HAP-1 (cell line): ENCODE results near the gene GANAB.

Experiments used
- DNase-seq, 2 experiments: peaks; one replicate each; pipeline ENCODE4 v3.0.0-alpha.2; 2016 to 2020; ENCODE audit warnings: low spot score in 2 of 2
- H3K27me3 ChIP-seq: fragments of 250-450 bp; sonication (Bioruptor Pico); 2 replicates; pipeline ENCODE4 v1.5.1; 2020; ENCODE audit warnings: low read depth, mild to moderate bottlenecking, moderate library complexity
- H3K36me3 ChIP-seq: fragments of 250-450 bp; sonication (Bioruptor Pico); replicated peaks from 2 replicates; pipeline ENCODE4 v1.5.1; 2020; ENCODE audit warnings: mild to moderate bottlenecking
- H3K4me1 ChIP-seq: fragments of 250-450 bp; sonication (Bioruptor Pico); 2 replicates; pipeline ENCODE4 v1.5.1; 2020; ENCODE audit warnings: mild to moderate bottlenecking
- H3K4me3 ChIP-seq: fragments of 250-450 bp; sonication (Bioruptor Pico); 2 replicates; pipeline ENCODE4 v1.5.1; 2020; ENCODE audit warnings: mild to moderate bottlenecking, moderate library complexity
- H3K9me3 ChIP-seq: fragments of 250-450 bp; sonication (Bioruptor Pico); 2 replicates; pipeline ENCODE4 v1.5.1; 2020; ENCODE audit warnings: mild to moderate bottlenecking, moderate library complexity
- in situ Hi-C: fragments of 300-500 bp; cut with MboI; formaldehyde crosslinking; loops from 3 replicates; pipeline ENCODE4 v1.14.3; 2020; ENCODE audit warnings: low sequenced_read_pairs, inconsistent platforms, mixed read lengths

Gene GANAB

DNA sequence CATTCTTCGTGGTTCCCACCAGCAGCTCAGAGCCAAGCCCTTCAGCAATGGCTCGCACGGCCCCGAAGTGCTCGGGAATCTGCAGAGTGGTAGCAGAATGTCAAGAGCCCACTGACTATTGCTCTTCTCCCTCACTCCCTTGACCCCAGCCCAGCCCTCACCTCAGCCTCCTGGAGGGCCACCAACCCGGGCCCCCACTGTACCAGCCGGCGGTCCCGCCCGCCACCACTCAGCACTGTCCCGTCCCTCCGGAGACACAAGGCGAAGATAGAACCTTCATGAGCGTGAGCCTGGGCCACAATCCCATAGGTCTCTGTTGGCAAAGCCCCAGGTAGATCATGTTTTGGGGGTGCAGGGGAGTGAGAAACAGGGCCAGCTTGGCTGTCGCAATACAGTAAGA lies 40.5 kb downstream of the GANAB start:
- no peaks in the 10 kb centered on the region for H3K9me3 ChIP-seq
- no peak for DNase-seq
- H3K4me3 ChIP-seq, result no peak overlapping the region
- in situ Hi-C loops, result no loop called here
- H3K36me3 ChIP-seq, result peaks cover 65% of the 10 kb centered on the region
- H3K4me1 ChIP-seq, result peaks cover 8% of the 10 kb centered on the region
- no peaks in the 10 kb centered on the region for H3K27me3 ChIP-seq

DNA sequence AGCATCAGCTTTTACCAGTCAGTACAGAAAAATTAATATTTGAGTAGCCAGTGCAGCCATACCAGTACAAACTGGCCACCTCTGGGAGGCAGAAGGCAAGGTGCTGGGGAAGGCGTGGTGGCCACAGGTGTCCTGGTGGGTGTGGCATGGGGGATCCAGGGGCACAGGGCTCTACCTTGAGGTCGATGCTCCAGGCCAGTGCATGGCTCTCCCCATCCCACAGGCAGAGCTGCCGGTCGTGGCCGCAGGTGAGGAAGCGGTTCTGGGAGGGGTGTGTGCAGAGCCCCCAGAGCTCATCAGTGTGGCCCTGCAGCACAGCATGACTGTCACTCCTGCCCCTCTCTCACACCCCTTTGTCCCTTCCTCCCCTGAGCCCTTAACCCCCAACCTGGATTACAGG lies 40.9 kb downstream of the GANAB start:
- in situ Hi-C loops, result no loop called here
- H3K4me3 ChIP-seq, result no peak overlapping the region
- no peaks in the 10 kb centered on the region for H3K9me3 ChIP-seq
- peaks cover 7% of the 10 kb centered on the region; the same call in 1 of the 2 replicates for H3K4me1 ChIP-seq
- peaks cover 64% of the 10 kb centered on the region for H3K36me3 ChIP-seq
- no peak for DNase-seq
- H3K27me3 ChIP-seq, result no peaks in the 10 kb centered on the region

DNA sequence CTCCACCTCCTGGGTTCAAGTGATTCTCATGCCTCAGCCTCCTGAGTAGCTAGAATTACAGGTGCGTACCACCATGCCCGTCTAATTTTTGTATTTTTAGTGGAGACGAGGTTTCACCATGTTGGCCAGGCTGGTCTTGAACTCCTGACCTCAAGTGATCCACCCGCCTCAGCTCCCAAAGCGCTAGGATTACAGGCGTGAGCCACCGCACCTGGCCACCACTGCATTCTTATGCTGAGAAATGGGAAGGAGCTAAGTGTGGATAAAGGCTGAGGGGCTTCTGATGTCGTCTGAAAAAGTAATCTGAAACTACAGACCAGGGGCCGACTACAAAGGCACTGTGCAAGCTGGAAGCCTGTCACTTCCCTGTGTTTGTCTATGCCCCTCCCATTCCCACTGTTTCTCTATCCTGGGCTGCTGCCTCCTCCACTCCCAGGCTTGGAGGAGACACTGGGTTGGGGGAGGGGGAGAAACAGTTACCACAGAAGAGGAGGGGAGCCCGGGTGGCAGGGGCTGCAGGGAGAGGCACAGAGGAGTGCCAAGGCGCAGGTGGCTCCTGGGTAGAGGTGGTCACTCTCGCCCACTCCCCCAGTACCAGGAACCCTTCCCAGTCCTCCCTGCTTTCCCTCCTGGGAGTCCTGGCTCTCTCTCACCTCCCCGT lies 41.8 kb downstream of the GANAB start:
- Histone ChIP-seq H3K9me3 (no peaks in the 10 kb centered on the region), H3K4me3 (no peak overlapping the region), H3K36me3 (peaks cover 62% of the 10 kb centered on the region), H3K4me1 (peaks cover 13% of the 10 kb centered on the region), H3K27me3 (no peaks in the 10 kb centered on the region)
- DNase-seq, result peak in 1 of 2 experiments; percentile 42
- in situ Hi-C loops, result no loop called here

DNA sequence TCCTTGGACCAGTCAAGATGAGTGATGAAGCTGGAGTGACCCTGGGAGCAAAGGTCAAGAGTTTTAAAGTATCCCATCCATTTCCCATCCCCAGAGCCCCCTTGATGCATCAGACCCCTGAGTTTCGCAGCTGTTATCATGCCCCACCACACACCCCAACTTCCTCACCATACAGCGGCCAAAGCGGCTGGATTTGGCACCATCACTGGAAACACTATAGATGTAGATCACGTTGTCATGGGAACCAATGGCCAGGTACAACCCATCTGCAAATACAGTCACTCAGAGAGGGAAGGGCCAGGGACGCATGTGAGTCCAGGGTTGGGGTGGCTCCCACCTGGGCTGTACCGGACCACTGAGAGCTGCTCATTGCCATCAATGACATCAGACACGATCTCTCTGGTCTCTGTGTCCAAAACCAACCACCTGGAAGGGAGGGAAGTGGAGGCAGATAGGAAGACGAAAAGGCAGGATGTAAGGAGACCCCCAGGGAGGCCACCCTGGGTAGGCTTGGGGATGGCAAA lies 42.6 kb downstream of the GANAB start:
- peaks cover 62% of the 10 kb centered on the region for H3K36me3 ChIP-seq
- in situ Hi-C loops, result no loop called here
- DNase-seq, result no peak
- H3K4me3 ChIP-seq, result no peak overlapping the region
- no peaks in the 10 kb centered on the region for H3K27me3 ChIP-seq
- H3K4me1 ChIP-seq, result peaks cover 18% of the 10 kb centered on the region
- no peaks in the 10 kb centered on the region for H3K9me3 ChIP-seq

DNA sequence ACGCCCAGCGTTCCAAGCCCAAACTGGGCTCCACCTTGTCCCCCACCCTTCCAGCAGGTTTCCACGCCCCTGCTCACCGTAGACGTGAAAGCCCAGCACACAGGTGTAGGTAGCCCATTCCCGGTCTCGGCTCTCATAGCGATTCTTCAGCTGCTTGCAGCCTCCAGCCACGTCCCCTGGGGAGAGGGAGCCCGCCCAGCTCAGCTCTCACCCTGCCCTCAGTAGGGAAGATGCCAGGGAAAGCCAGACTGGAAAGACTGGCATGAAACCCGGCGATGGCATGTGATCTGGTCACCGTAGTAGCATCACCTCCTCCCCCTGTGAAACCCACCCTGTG lies 43.4 kb downstream of the GANAB start:
- in situ Hi-C loops, result no loop called here
- H3K36me3 ChIP-seq, result peaks cover 64% of the 10 kb centered on the region
- no peak for DNase-seq
- no peak overlapping the region for H3K4me3 ChIP-seq
- peaks cover 19% of the 10 kb centered on the region for H3K4me1 ChIP-seq
- no peaks in the 10 kb centered on the region for H3K27me3 ChIP-seq
- H3K9me3 ChIP-seq, result no peaks in the 10 kb centered on the region

DNA sequence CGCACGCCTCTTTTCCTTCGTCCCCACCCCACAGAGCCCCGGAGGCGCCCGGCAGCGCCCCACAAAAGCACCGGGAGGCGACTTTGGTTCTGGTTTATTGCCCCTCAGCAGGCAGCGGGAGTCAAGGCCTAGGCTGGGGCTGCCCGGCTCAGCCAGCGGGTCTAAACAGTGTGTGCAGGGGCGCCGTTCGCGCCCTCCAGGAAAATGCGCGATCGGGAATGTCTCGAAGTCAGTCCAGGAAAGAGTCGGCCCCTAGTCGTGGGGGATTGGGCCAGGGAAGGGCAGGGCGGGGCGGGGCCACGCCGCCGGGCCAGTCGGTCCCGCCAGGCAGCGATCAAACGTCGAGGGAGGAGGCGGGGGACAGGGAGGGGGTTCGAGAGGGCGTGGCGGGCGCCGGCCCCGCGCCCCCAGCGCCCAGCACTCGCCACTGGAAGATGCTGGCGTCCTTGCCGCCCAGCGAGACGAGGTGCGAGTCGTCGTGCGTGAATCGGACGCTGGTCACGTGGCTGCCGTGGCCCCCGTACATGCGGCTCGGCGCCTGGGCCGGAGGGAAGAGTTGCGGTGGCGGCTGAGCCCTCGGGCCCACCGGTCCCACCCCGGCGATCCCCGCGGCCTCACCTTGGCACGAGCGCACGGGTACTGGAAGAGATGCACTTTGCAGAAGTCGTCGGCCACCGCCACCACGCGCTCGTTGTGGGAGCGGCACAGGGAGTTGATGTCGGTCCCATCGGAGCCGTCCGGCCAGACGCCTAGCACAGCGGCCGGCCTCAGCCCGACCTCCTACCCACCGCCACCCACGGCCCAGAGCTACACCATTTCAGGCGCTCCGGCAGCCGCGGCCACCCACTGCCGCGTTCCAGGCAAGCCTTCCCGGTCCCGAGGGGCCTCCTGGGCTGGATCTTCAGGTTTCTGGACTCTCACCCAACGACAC lies 44.0 kb downstream of the GANAB start:
- Histone ChIP-seq H3K4me1 (peaks cover 19% of the 10 kb centered on the region), H3K4me3 (peak overlapping the region; percentile 96), H3K9me3 (no peaks in the 10 kb centered on the region), H3K27me3 (no peaks in the 10 kb centered on the region), H3K36me3 (peaks cover 66% of the 10 kb centered on the region)
- in situ Hi-C loops, result no loop called here
- peak; percentile 44 to 72 for DNase-seq

DNA sequence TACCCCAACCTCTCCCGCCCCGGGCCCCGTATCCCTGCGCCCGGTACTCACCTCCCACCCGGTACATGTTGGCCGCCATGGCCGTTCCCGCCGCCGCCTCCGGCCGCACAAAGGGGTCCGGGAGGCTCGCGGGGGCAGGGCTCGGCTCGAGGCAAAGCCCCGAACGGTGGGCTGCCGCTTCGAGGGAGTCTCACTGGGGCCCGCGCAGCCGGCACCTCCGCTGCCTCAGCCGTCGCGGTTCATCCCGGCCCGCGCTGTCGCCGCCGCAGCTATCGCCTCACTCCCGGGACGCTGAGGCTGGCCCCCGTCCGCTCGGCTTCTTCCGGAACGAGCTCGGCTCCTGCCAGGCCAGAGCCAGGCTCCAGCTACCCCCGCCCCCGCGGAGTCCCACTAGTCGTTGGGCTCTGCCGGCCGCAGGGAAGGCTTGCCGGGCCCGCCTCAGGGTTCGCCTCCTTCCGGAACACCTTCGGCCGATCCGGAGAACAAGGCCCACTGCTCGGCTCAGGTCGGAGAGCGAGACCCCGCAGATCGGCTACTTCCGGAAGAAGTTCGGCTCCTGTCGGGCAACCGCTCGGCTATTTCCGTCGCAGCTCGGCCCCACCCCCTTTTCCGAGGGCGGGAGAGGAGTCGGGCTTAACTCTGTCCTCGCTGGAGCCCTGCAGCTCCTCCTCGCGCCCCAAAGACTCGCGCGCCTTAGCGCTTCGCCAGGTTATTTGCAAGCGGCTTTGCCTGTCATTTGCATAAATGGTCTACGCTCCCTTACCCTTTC lies 44.9 kb downstream of the GANAB start, which contains the start of gene MTA2:
Gene MTA2, minus strand, starts transcription at position 494 of the 769 bp plus-strand sequence. Its CDS starts 415 bp downstream, at position 79.
- in situ Hi-C loops, result no loop called here
- peak; percentile 96 to 99 for DNase-seq
- peaks cover 75% of the 10 kb centered on the region for H3K36me3 ChIP-seq
- H3K4me3 ChIP-seq, result peak within 1 kb of the TSS; percentile 96
- peaks cover 19% of the 10 kb centered on the region for H3K4me1 ChIP-seq
- H3K27me3 ChIP-seq, result no peaks in the 10 kb centered on the region
- no peaks in the 10 kb centered on the region for H3K9me3 ChIP-seq

DNA sequence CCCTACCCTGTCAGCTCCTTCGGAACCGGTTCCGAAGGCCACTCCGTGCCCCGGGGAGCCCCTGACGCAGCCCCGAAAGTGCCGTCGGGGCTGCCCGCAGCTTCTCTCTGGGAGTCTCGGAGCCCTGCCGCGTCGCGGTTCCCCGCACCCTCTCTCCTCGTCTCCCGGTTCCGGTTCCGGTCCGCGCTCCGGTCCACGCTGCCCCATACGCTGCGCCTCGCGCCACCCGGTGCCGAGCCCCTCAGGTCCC lies 45.4 kb downstream of the GANAB start:
- DNase-seq, result no peak
- Histone ChIP-seq H3K27me3 (no peaks in the 10 kb centered on the region), H3K4me3 (peak overlapping the region; percentile 96), H3K36me3 (peaks cover 76% of the 10 kb centered on the region), H3K9me3 (no peaks in the 10 kb centered on the region), H3K4me1 (peaks cover 19% of the 10 kb centered on the region)
- in situ Hi-C loops, result no loop called here

DNA sequence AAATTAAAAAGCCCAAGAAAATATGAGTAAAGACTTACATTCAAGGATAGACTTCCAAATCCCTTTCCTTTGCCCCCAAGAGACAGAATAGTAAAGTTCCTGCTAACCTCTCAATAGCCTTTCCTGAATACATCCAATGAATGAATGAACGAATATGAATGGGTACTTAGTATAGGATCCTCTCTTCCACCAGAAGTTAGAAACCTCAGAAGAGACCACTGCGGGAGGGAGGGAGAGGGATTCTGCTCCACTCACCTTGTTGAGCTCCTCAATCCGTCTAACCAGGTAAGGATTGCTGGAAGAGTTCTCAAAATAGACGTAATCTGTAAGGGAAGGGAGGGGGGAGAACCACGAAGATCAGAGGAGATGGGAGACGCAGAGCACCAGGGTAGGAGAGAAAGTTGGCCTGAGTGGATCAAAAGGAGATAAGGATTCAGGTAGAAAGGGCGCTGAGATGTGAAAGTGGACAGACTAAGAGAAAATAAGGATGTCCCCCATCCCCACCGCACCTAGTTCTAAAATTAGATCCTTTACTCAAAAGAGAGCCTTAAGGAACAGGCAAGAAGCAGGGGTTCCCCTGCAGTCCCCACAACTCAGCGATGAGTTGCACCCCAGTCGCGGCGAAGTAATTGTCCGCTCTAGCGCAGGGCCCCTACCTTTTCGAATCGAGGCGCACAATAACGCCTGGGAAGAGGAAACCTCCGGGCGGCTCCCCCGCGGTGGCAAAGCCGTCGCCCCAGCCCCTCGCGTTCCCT lies 45.9 kb downstream of the GANAB start:
- peaks cover 19% of the 10 kb centered on the region for H3K4me1 ChIP-seq
- H3K36me3 ChIP-seq, result peaks cover 76% of the 10 kb centered on the region
- in situ Hi-C loops, result no loop called here
- H3K9me3 ChIP-seq, result no peaks in the 10 kb centered on the region
- peak in 1 of 2 experiments; percentile 57 for DNase-seq
- no peaks in the 10 kb centered on the region for H3K27me3 ChIP-seq
- H3K4me3 ChIP-seq, result peak overlapping the region; percentile 96

DNA sequence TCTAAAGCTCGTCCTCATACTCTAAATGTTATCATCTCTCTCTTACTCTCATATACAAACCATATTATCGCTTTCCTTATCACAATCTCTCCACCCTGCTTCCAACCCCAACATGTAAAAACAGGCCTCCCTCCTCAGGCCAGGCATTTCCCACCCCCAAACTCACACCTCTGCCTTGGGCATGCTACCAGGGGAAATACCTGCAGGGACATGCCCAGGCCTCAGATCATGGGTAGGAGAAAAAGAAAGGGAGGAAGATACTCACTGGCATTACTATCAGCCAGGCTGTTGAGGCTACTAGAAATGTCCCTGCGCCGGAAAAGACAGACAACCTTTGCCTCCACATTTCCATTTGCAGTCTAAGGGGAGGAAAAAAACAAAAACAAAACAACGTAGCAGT lies 46.5 kb downstream of the GANAB start:
- Histone ChIP-seq H3K9me3 (no peaks in the 10 kb centered on the region), H3K27me3 (no peaks in the 10 kb centered on the region), H3K4me3 (peak overlapping the region; percentile 96), H3K36me3 (peaks cover 78% of the 10 kb centered on the region), H3K4me1 (peaks cover 19% of the 10 kb centered on the region)
- in situ Hi-C loops, result no loop called here
- DNase-seq, result no peak

DNA sequence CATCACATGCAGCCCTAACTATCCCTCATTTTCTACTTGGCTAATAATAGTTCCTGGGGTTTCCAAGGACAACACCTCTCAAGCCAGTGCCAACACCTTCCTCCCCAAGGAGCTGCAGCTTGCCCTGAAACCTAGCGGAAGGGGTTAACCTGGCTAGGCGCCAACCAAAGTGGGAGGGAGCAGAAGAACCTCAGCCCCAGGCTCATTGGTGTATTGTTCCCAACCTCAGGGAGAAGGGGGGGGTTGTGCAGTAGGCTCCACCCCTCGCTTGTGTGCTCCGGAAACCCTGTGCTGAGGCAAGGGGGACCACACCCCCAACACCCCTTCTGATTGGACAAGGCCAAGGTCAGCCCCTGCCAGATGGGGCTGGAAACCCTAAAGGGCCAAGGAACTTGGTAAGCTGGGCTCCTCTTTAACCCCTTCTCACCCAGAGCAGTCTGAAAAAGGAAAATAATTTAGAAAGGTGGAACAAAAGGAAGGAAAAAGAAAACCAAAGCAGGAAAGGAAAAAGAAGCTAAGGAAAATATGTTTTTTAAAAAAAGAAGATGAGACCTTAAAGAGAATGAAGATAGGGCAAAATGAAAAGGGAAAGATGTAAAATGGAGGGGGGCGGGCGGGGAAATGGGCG lies 47.2 kb downstream of the GANAB start:
- Histone ChIP-seq H3K4me3 (peak overlapping the region; percentile 96), H3K4me1 (peaks cover 19% of the 10 kb centered on the region), H3K36me3 (peaks cover 81% of the 10 kb centered on the region), H3K9me3 (no peaks in the 10 kb centered on the region), H3K27me3 (no peaks in the 10 kb centered on the region)
- DNase-seq, result peak; percentile 96 to 98
- in situ Hi-C loops, result no loop called here

DNA sequence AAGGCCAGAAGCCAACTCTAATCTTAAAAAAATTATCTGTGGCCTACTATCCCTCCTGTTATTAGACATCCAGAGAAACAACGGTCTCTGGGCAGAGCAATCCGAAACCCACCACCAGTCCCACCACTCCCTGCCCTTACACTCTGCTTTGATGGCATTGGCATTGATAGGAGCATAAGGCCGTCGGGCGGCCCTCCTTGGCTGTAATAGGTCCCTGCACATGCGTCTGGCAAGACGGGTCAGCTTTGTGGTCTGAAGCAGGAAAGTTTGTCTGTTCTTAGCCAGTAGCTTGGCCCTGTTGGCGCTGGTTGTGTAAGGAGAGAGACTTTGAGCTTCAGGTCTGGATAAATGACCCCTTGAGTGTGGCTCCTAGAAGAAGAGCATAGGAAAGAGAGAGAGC lies 51.3 kb downstream of the GANAB start:
- Histone ChIP-seq H3K9me3 (no peaks in the 10 kb centered on the region), H3K4me3 (no peak overlapping the region), H3K27me3 (no peaks in the 10 kb centered on the region), H3K36me3 (peaks cover 69% of the 10 kb centered on the region), H3K4me1 (peaks cover 15% of the 10 kb centered on the region)
- in situ Hi-C loops, result no loop called here
- DNase-seq, result no peak
